GM21526 (cell line): ENCODE results near the gene GP1BB.
"Not testable (repeated sequence)": the region's sequence is repeated elsewhere in the genome, so short reads cannot be mapped to it uniquely, and the experiment has no call there.

Experiments used
- ATAC-seq: cut with Tn5 transposase; IDR thresholded peaks from one replicate; pipeline ENCODE4 v1.9.1; 2021; ENCODE audit warnings: moderate library complexity; ENCODE audit not compliant: unreplicated experiment, low FRiP score

Gene GP1BB

GRCh38 chr22:19724927-19725661 is 1.8 kb downstream of the GP1BB start:
- ATAC-seq: no peak

GRCh38 chr22:19726064-19726788 is 2.9 kb downstream of the GP1BB start:
- ATAC-seq: not testable (repeated sequence)

GRCh38 chr22:19727310-19728150 is 4.2 kb downstream of the GP1BB start:
- ATAC-seq: no peak

DNA sequence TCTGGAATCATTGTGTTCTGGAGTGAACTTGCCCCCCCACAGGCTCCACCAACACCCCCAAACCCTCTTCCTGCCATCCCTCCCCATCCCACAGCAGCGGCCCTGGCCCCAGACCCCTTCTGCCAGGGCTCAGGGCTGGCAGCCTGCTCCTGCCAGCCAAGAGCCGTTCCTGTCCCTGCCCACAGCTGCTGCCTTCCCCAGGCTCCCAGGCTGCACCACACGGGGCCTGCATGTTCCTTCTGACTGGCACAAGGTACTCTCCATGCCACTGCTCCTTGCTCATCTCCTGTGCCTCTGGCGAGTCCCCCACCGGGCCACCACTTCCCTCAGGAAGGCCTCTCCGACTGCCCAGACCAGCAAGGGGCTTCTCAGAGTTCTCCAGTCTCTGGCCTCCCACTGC is 4.9 kb downstream of the GP1BB start:
- ATAC-seq: no peak

GRCh38 chr22:19728836-19729235 is 5.5 kb downstream of the GP1BB start:
- ATAC-seq: no peak

GRCh38 chr22:19729507-19729906 is 6.2 kb downstream of the GP1BB start:
- ATAC-seq: no peak

DNA sequence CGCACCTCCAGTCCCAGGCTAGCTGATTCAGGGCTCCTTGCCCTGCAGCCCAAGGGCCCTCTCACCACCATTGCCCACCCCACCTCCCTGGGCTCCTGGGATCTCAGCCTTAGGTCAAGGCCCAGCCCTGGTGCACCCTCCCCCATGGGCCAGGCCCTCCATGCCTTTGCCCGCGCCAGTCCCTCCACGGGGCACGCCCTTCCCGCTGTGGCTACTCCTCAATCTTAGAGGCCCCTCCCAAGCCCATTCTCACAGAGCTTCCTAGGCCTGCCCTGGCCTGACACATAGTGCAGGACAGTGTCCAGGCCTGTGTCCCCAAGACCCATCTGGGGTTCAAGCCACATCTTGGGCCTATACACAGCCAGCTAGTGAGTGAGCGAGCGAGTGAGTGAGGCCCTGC is 6.9 kb downstream of the GP1BB start:
- ATAC-seq: no peak

GRCh38 chr22:19730655-19731360 is 7.5 kb downstream of the GP1BB start:
- ATAC-seq: no peak

GRCh38 chr22:19731361-19732135 is 8.2 kb downstream of the GP1BB start:
- no peak for ATAC-seq

DNA sequence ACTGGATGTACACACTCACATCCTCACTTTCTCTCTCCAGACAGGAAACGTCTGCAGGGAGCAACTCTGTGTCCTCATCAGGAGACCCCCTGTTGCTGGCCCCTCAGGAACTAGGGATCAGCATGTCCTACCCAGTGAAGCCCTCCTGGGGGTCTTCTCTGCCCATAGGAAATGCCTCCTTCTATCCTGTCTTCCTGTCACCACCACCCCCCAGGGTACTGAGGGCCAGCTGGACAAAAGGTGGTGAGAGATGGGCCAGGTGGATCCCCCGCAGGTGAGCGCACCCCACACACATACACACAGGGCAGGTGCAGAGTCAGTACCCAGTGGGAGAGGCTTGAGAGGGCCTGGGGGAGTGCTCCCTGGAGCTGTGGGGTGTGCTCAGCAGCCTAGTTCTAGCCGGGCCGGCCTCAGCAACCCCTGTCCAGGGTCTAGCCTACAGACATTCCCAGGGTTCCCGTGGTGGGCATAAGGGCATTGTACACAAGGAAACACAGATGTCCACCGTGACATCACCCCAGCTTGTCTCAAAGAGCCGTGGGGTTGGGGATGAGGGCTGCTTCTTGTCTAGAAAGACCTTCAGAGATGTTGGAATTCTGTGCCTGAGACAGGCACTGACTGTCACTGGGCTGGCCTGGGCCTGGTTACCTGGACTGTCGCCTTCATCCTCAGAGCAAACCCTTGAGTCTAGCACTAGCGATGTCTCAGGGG is 9.2 kb downstream of the GP1BB start:
- no peak for ATAC-seq

DNA sequence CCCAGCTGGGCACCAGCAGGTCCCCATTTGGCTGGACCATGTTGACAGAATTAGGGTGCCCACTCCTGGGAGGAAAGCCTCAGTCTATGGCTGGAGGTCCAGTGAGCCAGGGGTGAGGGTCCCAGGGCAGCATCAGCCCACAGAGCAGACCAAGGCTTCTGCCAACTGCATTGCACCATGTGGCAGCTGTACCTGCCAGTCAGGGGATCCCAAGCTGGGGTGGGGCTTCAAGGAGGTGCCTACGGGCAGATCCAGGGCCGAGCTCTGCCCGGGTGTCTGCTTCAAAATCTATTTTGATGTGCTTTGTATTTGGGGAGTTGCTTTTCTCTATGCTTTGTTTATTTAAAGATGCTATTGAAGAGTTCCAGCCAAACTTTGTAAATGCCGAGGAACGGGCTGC is 10.4 kb downstream of the GP1BB start:
- no peak for ATAC-seq

DNA sequence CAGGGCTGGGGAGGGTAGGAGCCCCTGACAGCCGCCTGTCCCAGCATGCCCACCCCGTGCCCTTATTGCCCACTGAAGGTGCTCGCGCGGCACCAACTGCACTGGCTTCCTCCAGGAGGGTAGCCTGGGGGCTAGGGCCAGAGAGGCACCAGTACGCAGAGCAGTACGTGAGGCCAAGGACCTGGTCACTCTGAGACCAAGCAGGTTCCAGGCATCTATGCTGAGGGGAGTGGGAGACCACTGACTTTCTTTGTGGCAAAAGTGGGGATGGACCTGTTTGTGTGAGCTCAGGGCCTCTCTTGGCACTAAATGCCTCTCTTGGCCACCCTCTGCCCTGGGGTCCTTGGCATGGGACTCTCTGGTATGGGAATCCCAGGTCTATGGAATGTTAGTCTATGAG is 10.8 kb downstream of the GP1BB start:
- ATAC-seq: no peak

- no peak for ATAC-seq
These were observed 11.6 kb downstream of the GP1BB start for GRCh38 chr22:19734837-19735382.

DNA sequence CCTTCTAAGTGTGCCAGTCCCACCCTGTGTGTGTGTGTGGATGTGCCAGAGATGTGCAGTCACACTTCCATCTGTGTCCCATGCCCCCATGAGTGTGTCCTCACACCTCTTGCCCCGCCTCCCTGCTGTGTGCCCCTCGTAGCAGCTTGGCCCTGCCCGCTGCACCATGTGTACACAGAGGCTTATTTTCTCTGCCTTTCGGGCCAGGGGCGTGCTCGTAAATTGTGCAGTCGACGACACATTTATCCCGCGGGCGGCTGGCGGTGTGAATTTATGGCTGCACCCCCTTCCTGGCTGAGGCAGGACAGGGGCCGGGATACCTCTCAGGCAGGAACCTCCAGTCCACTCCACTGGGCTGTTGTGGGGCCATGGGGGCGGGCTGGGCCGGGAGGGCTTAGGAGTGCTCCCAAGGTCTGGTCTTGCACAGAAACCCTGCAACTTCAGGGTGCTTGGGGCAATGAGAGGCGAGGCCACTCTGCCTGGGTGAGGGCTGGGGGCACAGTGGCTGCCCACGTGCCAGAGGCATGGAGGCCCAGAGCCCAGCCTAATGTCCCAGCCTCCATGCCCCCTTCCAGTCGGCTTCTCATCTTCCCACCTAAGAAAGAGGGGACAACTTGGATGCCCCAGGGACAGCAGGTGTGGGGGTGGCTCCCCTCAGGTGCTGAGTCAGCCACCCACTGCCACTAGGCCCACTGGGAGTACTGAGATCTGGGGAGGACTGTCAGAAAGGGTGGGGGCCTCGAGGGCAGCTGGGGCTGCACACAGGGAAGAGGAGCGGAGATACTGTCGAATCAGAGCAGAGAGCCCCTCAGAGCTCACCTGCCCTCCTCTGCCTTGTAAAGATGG is 12.5 kb downstream of the GP1BB start:
- no peak for ATAC-seq

GRCh38 chr22:19737846-19738663 is 14.7 kb downstream of the GP1BB start:
- no peak for ATAC-seq

DNA sequence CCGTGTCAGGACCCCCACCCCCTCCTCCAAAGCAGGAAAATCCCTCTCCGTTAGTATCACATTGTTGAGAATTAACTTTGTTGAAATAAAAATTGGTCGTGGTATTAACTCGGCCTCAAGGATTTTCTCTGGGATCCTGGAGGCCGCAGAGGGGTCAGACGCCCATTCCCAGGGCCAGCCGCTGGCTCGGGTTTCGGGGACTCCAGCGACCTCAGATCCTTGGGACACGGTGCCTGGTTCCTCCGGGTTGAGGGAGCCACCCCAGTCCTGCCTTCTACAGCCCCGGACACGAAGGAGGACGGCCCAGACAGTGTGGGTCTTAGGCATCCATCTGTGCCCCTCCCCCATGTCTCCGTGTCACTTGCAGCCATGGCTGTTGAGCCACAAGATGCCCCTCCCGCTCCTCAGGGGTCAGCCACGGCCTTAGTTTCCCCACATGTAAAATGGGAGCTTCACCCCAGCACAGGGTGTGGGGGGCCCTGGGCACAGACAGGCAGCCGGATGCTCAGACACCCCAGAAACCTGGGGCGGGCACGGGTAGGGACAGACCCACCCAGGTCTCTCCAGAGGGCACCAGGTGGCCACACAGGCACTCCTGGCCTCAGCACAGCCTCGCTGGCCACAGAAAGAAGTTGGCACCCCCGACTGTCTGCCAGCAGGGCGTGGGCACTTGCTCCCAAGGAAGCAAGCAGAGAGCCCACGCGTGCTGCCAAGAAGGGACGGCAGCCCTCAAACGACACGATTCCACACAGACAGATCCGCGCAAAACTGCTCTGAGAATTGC is 15.5 kb downstream of the GP1BB start:
- no peak for ATAC-seq
